GM12891 (cell line): ENCODE results near the gene ATG4A.

ENCODE experiments used
- POLR2A ChIP-seq: IDR thresholded peaks from 2 replicates; pipeline ENCODE4 v1.6.1; 2011; ENCODE audit warnings: low read depth, low read length, control low read depth
- TAF1 ChIP-seq: IDR thresholded peaks from 2 replicates; pipeline ENCODE4 v1.6.1; 2011; ENCODE audit warnings: low read depth, low read length, control low read depth

GRCh38 chrX:108203540-108203939 lies 112.0 kb downstream of the ATG4A start:
- TF ChIP-seq TAF1 (no peak), POLR2A (no peak)
